ENCODE results near the gene FAHD1. TPM values are rescaled to one million over a fixed set of nuclear protein-coding genes. Genes with fewer than 3 reads are reported as not detected.

FAHD1 gene
- polyA plus RNA-seq, 3 donors = 7.5 to 24.9 (median 17.3) TPM

DNA sequence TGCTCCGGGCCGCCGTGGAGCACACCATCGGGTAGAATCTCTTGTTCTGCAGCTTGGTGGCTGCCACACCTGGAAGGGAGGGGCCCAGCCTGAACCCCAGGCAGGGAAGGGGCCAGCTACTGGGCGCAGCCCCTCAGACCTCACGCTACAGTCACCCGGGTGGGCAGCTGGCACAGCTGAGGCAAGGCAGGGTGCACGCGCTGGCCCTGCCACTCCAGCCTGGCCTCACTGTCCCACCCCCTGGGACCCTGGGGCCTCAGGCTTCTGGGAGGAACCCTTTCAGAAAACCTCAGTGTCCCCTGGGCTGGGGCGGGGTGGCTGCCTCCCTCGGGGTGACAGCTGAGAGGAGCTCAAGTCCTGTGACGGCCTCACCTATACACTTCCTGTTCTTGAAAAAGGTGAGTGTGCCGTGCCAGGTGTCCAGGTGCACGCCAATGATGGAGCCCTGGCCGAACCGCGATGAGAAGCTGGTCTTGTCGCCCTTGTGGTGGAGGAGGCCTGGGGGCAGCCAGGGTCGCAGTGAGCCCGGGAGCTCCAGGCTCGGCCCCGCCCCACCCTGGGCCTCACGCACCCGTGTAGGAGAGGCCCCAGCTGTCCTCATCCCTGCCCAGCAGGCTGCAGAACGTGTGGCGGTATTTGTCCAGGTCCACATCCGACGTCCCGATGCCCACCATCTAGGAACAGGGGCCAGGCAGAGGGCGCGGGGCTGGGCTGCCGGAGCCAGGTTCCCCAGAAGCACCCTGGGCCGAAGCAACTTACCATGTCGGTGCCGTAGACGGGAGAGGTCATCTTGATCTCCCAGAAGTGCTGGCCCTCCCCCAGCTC lies 49.4 kb upstream of the FAHD1 start:
- Histone ChIP-seq H3K79me2 (ENCODE audit: insufficient read depth, low read length) (peaks cover 51% of the 10 kb centered on the region), H3K4me1 (ENCODE audit: control insufficient read depth in 1 of 2, insufficient read depth in 2 of 2, low read length in 2 of 2) (peaks cover 25 to 41% of the 10 kb centered on the region in 2 donors), H3K9ac (ENCODE audit: insufficient read depth, low read length, poor library complexity, severe bottlenecking) (no peak overlapping the region), H3K9me3 (replicated peaks in 1 of 2; ENCODE audit: control insufficient read depth in 1 of 2, insufficient read depth in 1 of 2, low read length in 2 of 2) (no peaks in the 10 kb centered on the region), H3K27me3 (ENCODE audit: control insufficient read depth in 2 of 2, insufficient read depth in 2 of 2, low read length in 2 of 2) (no peaks in the 10 kb centered on the region), H2AFZ (ENCODE audit: insufficient read depth, low read depth, low read length, poor library complexity, severe bottlenecking) (no peak overlapping the region), H3K36me3 (replicated peaks in 1 of 2; ENCODE audit: control insufficient read depth in 1 of 2, insufficient read depth in 2 of 2, low read length in 2 of 2) (peaks cover 39% of the 10 kb centered on the region in 2 donors), H4K20me1 (ENCODE audit: insufficient read depth, low read length) (peaks cover 88% of the 10 kb centered on the region), H3K4me2 (replicated peaks; ENCODE audit: extremely low read depth, low read length, poor library complexity, severe bottlenecking) (no peak overlapping the region), H3K4me3 (replicated peaks in 1 of 3; ENCODE audit: low read depth in 2 of 3, low read length in 3 of 3) (no peak overlapping the region), H3K27ac (ENCODE audit: low read depth in 1 of 2, low read length in 2 of 2) (no peak overlapping the region)
- no peaks in the 10 kb centered on the region for H3K9me3 Mint-ChIP-seq
- no peak overlapping the region for H3K27ac Mint-ChIP-seq
- H3K36me3 Mint-ChIP-seq = peaks cover 5 to 43% of the 10 kb centered on the region in 2 donors
- intact Hi-C loops (cut with micrococcal nuclease) = loop anchor here (10.0 kb wide), 3 partner anchors 73 to 303 kb away; partner anchors contain the start of genes CLCN7 (in 1 of the 2) and MAPK8IP3 (in 1 of the 2)
- TF ChIP-seq, protein P1, sequence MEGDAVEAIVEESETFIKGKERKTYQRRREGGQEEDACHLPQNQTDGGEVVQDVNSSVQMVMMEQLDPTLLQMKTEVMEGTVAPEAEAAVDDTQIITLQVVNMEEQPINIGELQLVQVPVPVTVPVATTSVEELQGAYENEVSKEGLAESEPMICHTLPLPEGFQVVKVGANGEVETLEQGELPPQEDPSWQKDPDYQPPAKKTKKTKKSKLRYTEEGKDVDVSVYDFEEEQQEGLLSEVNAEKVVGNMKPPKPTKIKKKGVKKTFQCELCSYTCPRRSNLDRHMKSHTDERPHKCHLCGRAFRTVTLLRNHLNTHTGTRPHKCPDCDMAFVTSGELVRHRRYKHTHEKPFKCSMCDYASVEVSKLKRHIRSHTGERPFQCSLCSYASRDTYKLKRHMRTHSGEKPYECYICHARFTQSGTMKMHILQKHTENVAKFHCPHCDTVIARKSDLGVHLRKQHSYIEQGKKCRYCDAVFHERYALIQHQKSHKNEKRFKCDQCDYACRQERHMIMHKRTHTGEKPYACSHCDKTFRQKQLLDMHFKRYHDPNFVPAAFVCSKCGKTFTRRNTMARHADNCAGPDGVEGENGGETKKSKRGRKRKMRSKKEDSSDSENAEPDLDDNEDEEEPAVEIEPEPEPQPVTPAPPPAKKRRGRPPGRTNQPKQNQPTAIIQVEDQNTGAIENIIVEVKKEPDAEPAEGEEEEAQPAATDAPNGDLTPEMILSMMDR (IDR thresholded peaks at IDR 0.05) = no peak
- no peak overlapping the region for H3K4me3 Mint-ChIP-seq
- H3K27me3 Mint-ChIP-seq (ENCODE audit: low read depth in 3 of 3) = no peaks in the 10 kb centered on the region
- DNase-seq = no peak
- H3K4me1 Mint-ChIP-seq = peaks cover 26% of the 10 kb centered on the region
- 91% methylated on average over 36 of the region's 36 CpGs for WGBS (ENCODE audit: insufficient coverage)

DNA sequence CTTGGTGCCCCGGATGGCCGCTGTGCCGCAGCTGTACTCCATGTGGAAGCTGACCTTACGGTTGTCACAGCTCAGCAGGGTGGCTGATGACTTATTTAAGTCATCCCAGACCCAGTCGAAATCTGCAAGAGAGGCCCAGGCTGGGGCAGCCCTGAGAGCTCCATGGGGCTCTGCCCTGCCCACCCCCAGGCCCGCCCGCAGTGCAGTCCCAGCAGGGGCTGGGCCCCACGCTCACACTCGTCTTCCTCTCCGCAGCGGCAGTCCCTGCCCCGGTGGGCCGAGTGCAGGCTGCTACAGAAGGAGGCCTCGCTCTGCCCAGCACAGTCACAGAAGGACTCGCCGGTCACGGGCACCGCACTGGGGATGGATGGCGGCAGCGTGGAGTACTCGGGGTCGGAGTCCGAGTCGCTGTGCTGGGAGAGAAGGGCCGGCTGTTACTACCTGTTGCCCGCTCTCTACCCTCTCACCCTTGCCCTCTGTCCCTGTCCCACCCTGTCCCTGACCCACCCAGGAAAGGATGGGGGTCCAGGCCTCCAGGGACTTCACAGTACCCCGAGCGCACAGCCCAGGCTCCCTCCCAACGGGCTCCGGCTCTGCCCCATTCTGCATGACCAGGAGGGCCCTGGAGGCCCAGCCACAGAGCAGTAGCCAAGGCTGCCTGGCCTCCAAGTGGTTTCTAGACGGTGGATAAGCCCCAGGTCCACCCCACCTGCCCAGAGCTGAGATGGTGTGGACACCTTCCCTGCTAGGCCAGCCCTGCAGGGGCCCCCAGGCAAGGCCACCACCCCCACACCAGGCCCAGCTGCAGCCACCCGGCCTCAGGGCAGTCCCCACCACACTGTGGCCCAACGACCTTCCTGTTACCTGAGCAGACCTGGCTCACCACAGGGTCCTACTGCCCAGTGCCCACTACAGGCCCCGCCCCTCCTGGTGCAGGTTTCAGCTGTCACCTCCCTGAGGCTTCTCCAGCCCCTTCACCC lies 48.5 kb upstream of the FAHD1 start:
- peaks cover 5 to 43% of the 10 kb centered on the region in 2 donors for H3K36me3 Mint-ChIP-seq
- H3K4me1 ChIP-seq (ENCODE audit: control insufficient read depth in 1 of 2, insufficient read depth in 2 of 2, low read length in 2 of 2) = peaks cover 29 to 42% of the 10 kb centered on the region in 2 donors
- H3K27me3 ChIP-seq (ENCODE audit: control insufficient read depth in 2 of 2, insufficient read depth in 2 of 2, low read length in 2 of 2) = no peaks in the 10 kb centered on the region
- no peaks in the 10 kb centered on the region for H3K9me3 Mint-ChIP-seq
- peaks cover 30% of the 10 kb centered on the region for H3K4me1 Mint-ChIP-seq
- intact Hi-C loops (cut with micrococcal nuclease) = loop anchor here (10.0 kb wide), 3 partner anchors 74 to 304 kb away; partner anchors contain the start of genes CLCN7 (in 1 of the 2) and MAPK8IP3 (in 1 of the 2)
- H3K79me2 ChIP-seq (ENCODE audit: insufficient read depth, low read length) = peaks cover 50% of the 10 kb centered on the region
- no peak overlapping the region for H3K4me3 Mint-ChIP-seq
- no peak overlapping the region for H3K27ac ChIP-seq (ENCODE audit: low read depth in 1 of 2, low read length in 2 of 2)
- H3K27me3 Mint-ChIP-seq (ENCODE audit: low read depth in 3 of 3) = no peaks in the 10 kb centered on the region
- TF ChIP-seq, protein P1 (IDR thresholded peaks at IDR 0.05) = no peak
- H3K36me3 ChIP-seq (replicated peaks in 1 of 2; ENCODE audit: control insufficient read depth in 1 of 2, insufficient read depth in 2 of 2, low read length in 2 of 2) = peaks cover 39% of the 10 kb centered on the region in 2 donors
- no peak overlapping the region for H3K4me3 ChIP-seq (replicated peaks in 1 of 3; ENCODE audit: low read depth in 2 of 3, low read length in 3 of 3)
- H3K9ac ChIP-seq (ENCODE audit: insufficient read depth, low read length, poor library complexity, severe bottlenecking) = no peak overlapping the region
- H4K20me1 ChIP-seq (ENCODE audit: insufficient read depth, low read length) = peaks cover 85% of the 10 kb centered on the region
- no peak overlapping the region for H3K27ac Mint-ChIP-seq
- 92% methylated on average over 32 of the region's 34 CpGs for WGBS (ENCODE audit: insufficient coverage)
- H3K9me3 ChIP-seq (replicated peaks in 1 of 2; ENCODE audit: control insufficient read depth in 1 of 2, insufficient read depth in 1 of 2, low read length in 2 of 2) = no peaks in the 10 kb centered on the region
- DNase-seq = no peak
- no peak overlapping the region for H3K4me2 ChIP-seq (replicated peaks; ENCODE audit: extremely low read depth, low read length, poor library complexity, severe bottlenecking)
- H2AFZ ChIP-seq (ENCODE audit: insufficient read depth, low read depth, low read length, poor library complexity, severe bottlenecking) = no peak overlapping the region

Measured in CD14-positive monocyte (primary cell).